Left lung (tissue), 10 donors: ENCODE data around the gene LLPH. TPM values are rescaled to one million over a fixed set of nuclear protein-coding genes. Genes with fewer than 3 reads are reported as not detected.
A peak's percentile ranks its signal among the peaks of the same experiment; 100 is the strongest.

Experiments used
- ATAC-seq: fragments of 200-7000 bp; cut with Tn5 transposase; one replicate; pipeline ENCODE4 v1.9.1; 2020; ENCODE audit warnings: moderate library complexity
- DNase-seq, 4 donors: peaks; one replicate each; pipeline ENCODE4 v3.0.0-alpha.2; 2013 to 2020
- H3K27ac ChIP-seq, 2 donors: fragments of 200-600 bp; sonication (generic) in 1 of 2; one replicate each; pipeline versions ENCODE4 v1.5.0 to v1.8.0; 2020 to 2021
- H3K27me3 ChIP-seq, 2 donors: fragments of 200-600 bp; sonication (generic) in 1 of 2; one replicate each; pipeline versions ENCODE4 v1.5.0 to v1.8.0; 2020 to 2021
- H3K36me3 ChIP-seq, 2 donors: fragments of 200-600 bp; sonication (generic) in 1 of 2; one replicate each; pipeline versions ENCODE4 v1.5.0 to v1.8.0; 2020 to 2021
- H3K4me1 ChIP-seq, 2 donors: fragments of 200-600 bp; one replicate each; pipeline ENCODE4 v1.8.0; 2021
- H3K4me3 ChIP-seq, 2 donors: fragments of 200-600 bp; sonication (generic) in 1 of 2; one replicate each; pipeline versions ENCODE4 v1.5.0 to v1.8.0; 2020 to 2021; ENCODE audit warnings: mild to moderate bottlenecking in 1 of 2
- H3K9me3 ChIP-seq, 2 donors: fragments of 200-600 bp; sonication (generic) in 1 of 2; one replicate each; pipeline versions ENCODE4 v1.5.0 to v1.8.0; 2020 to 2021
- CTCF ChIP-seq, 2 donors: fragments of 200-600 bp; sonication (generic) in 1 of 2; IDR thresholded peaks; one replicate each; pipeline versions ENCODE4 v1.5.0 to v1.8.0; 2021; ENCODE audit warnings: antibody characterized with exemption in 2 of 2
- intact Hi-C, 2 donors: fragments of 100-400 bp; cut with DNase I; formaldehyde crosslinking; loops; one replicate each; pipeline versions ENCODE4 v1.11.2 to v1.14.2; 2022
- polyA plus RNA-seq, 6 donors: library from polyadenylated mRNA; unstranded; fragments of 120-200 nt; gene quantifications; one replicate each; pipeline ENCODE4 v1.2.1, GENCODE V29; 2013; ENCODE audit not compliant: insufficient read length in 6 of 6
- total RNA-seq, 2 donors: library from RNA; stranded (reverse); fragmentation: NEBNext Ultra II Directional; extraction: Animal tissue kit (Norgen Biotek cat#: 25700); gene quantifications; one replicate each; pipeline ENCODE4 v1.2.1, GENCODE V29; 2021
- donor health status: DM: no; HTN: yes; CAD: no.
- donor health status: DM: no; HTN: no; CAD: no.

The LLPH gene
- total and polyA plus RNA-seq, 8 donors, result 16.8 to 26.5 (median 23.5) TPM

- TF ChIP-seq CTCF (IDR thresholded peaks at IDR 0.05), result no peak
- H3K27ac ChIP-seq, result peak overlapping the region in 1 of 2 donors; percentile 70
Observed at GRCh38 chr12:66163289-66163688, 32.7 kb upstream of the LLPH start.

GRCh38 chr12:66162701-66163100 is 32.2 kb upstream of the LLPH start:
- Histone ChIP-seq H3K27ac (peak overlapping the region in 1 of 2 donors; percentile 70), H3K4me1 (peaks cover 0 to 77% of the 10 kb centered on the region in 2 donors), H3K9me3 (peaks cover 0 to 2% of the 10 kb centered on the region in 2 donors), H3K36me3 (peaks cover 0 to 30% of the 10 kb centered on the region in 2 donors), H3K27me3 (no peaks in the 10 kb centered on the region), H3K4me3 (no peak overlapping the region)
- intact Hi-C loops, result no loop called here
- DNase-seq (peak in 2 of 4 donors; percentile 26 to 33), ATAC-seq (no peak)
- no peak for TF ChIP-seq CTCF (IDR thresholded peaks at IDR 0.05)

More at GRCh38 chr12:66163289-66163688, 32.7 kb upstream of the LLPH start:
- H3K36me3 ChIP-seq, result peaks cover 0 to 30% of the 10 kb centered on the region in 2 donors
- no peaks in the 10 kb centered on the region for H3K27me3 ChIP-seq
- peaks cover 0 to 82% of the 10 kb centered on the region in 2 donors for H3K4me1 ChIP-seq
- H3K4me3 ChIP-seq, result no peak overlapping the region
- no peak for DNase-seq
- intact Hi-C loops, result no loop called here
- no peak for ATAC-seq
- H3K9me3 ChIP-seq, result peaks cover 0 to 2% of the 10 kb centered on the region in 2 donors

- H3K9me3 ChIP-seq, result peaks cover 0 to 2% of the 10 kb centered on the region in 2 donors
- no peaks in the 10 kb centered on the region for H3K27me3 ChIP-seq
- H3K4me1 ChIP-seq, result peaks cover 0 to 70% of the 10 kb centered on the region in 2 donors
- no peak overlapping the region for H3K27ac ChIP-seq
- no peak overlapping the region for H3K4me3 ChIP-seq
- intact Hi-C loops, result no loop called here
- peak in 1 of 4 donors; percentile 76 for DNase-seq
- no peak for TF ChIP-seq CTCF (IDR thresholded peaks at IDR 0.05)
- ATAC-seq, result no peak
- H3K36me3 ChIP-seq, result peaks cover 0 to 30% of the 10 kb centered on the region in 2 donors
Observed at GRCh38 chr12:66160704-66161103, 30.2 kb upstream of the LLPH start.

GRCh38 chr12:66159123-66159522 is 28.6 kb upstream of the LLPH start:
- H3K4me1 ChIP-seq, result peaks cover 0 to 67% of the 10 kb centered on the region in 2 donors
- DNase-seq, result no peak
- no peak overlapping the region for H3K4me3 ChIP-seq
- H3K27ac ChIP-seq, result peak overlapping the region in 1 of 2 donors; percentile 40
- peak; percentile 39 for ATAC-seq
- intact Hi-C loops, result no loop called here
- no peak for TF ChIP-seq CTCF (IDR thresholded peaks at IDR 0.05)
- peaks cover 0 to 25% of the 10 kb centered on the region in 2 donors for H3K36me3 ChIP-seq
- no peaks in the 10 kb centered on the region for H3K27me3 ChIP-seq
- H3K9me3 ChIP-seq, result no peaks in the 10 kb centered on the region

GRCh38 chr12:66156654-66157053 is 26.1 kb upstream of the LLPH start:
- Histone ChIP-seq H3K36me3 (peaks cover 0 to 25% of the 10 kb centered on the region in 2 donors), H3K4me1 (peaks cover 0 to 56% of the 10 kb centered on the region in 2 donors), H3K9me3 (no peaks in the 10 kb centered on the region), H3K4me3 (no peak overlapping the region), H3K27ac (no peak overlapping the region), H3K27me3 (no peaks in the 10 kb centered on the region)
- DNase-seq (no peak), ATAC-seq (no peak)
- intact Hi-C loops, result no loop called here
- TF ChIP-seq CTCF (IDR thresholded peaks at IDR 0.05), result no peak
